HG03159 (cell line): ENCODE data around the gene RPTOR.
"Not testable (repeated sequence)": the region's sequence is repeated elsewhere in the genome, so short reads cannot be mapped to it uniquely, and the experiment has no call there.

ENCODE experiments used
- ATAC-seq: cut with Tn5 transposase; IDR thresholded peaks from one replicate; pipeline ENCODE4 v1.9.1; 2021; ENCODE audit warnings: mild to moderate bottlenecking, moderate library complexity; ENCODE audit not compliant: unreplicated experiment

The RPTOR gene

DNA sequence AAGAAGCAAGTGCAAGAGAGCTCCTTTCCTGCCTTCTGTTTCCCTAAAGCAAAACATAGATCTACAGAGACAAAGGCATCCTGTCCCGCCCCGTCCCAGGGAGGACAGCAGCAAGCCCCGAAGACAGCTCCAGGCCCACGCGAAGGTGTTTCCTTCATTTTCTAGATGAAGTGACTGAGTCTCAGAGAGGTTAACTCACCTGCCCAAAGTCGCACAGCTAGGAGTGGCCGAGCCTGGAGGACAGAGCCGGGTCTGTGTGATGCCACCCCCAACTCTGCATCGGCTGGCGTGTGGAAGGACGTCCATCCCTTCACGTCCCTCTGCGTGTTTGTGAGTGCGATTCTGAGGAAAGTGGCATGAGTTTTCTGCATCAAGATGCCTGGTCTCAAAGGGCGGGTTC, 259.8 kb downstream of the RPTOR start:
- no peak for ATAC-seq

DNA sequence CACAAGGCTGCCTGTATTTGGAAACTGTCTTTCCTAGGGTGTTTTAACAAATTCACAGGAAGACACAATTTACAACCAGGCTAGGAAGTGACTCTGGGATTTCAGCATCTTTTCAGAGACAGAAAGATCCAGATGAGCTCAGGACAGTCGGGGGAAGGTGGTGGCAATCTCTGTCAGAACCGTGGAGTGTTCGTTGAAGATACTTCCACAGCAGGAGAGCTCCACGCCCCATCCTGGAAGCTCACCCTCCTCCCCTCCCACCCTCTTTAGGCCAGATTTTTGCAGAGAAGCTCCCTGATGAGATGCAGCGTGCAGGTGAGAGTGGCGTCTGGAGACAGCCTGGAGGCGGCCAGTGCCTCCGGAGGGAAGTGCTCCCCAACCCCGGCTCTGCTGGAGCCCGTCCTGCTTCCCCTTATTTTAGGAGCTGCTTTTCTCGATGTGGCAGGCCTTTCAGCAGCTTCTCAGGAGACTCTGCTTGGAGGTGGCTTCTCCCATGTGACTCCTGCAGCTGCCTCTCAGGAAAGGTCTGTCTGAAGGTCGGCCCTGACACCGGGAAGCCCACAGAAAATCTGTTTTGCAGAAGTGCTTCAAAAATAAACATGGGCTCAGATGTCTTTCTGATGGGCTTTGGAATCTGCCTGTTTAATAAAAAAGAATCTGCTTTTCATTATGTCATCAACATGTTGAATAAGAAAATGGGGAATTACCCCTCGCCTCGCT, 260.6 kb downstream of the RPTOR start:
- no peak for ATAC-seq

DNA sequence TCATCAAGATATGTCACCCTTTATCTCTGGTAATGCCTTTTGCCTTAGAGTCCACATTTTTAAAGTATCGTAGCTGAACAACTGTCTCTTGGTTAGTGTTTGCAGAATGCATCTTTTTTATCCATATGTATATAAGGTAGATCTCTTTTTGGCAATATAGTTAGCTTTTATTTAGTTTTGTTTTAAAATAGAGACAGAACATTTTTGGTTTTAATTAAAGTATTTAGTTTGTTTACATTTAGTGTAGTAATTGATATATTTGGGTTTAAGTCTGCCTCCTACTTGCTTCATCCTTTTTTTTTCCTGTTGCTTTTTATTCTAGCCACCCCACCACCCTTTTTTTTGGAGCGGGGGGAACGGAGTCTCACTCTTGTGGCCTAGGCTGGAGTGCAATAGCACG, 262.4 kb downstream of the RPTOR start:
- ATAC-seq = no peak

DNA sequence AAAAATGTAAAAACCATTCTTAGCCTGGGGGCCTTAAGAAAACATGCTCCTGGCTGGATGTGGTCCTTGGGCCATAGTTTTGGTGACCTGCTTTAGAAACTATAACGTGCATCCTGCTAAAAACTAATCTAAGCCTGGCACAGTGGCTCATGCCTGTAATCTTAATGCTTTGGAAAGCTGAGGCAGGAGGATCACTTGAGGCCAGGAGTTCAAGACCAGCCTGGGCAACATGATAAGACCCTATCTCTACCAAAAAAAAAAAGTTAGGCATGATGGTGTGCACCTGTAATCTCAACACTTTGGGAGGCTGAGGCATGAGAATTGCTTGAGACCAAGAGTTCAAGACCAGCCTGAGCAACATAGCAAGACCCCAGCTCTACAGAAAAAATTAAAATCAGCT, 263.2 kb downstream of the RPTOR start:
- no peak for ATAC-seq

DNA sequence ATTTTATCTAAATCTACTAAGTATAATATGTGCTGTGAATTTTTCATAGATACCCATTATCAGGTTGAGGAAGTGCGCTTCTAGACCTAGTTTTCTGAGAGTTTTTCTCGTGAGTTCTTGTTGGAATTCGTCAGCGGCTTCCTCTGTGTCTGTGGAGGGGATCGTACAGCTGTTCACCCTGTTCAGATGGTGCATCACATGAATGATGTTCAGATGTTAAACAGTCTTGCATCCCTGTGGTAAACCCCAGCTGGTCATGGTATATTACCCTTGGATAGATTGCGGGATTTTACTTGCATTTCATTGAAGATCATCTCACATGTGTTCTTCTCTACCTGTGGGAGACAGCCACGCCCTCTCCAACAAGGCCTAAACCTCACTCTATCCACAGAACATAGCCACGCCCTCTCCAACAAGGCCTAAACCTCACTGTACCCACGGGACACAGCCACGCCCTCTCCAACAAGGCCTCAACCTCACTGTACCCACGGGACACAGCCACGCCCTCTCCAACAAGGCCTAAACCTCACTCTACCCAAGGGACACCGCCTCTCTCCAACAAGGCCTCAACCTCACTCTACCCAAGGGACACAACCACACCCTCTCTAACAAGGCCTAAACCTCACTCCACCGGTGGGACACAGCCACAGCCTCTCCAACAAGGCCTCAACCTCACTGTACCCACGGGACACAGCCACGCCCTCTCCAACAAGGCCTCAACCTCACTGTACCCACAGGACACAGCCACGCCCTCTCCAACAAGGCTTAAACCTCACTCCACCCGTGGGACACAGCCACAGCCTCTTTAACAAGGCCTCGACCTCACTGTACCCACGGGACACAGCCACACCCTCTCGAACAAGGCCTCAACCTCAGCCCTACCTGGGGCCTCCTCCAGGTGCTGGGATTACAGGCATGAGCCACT, 266.8 kb downstream of the RPTOR start:
- ATAC-seq = no peak

DNA sequence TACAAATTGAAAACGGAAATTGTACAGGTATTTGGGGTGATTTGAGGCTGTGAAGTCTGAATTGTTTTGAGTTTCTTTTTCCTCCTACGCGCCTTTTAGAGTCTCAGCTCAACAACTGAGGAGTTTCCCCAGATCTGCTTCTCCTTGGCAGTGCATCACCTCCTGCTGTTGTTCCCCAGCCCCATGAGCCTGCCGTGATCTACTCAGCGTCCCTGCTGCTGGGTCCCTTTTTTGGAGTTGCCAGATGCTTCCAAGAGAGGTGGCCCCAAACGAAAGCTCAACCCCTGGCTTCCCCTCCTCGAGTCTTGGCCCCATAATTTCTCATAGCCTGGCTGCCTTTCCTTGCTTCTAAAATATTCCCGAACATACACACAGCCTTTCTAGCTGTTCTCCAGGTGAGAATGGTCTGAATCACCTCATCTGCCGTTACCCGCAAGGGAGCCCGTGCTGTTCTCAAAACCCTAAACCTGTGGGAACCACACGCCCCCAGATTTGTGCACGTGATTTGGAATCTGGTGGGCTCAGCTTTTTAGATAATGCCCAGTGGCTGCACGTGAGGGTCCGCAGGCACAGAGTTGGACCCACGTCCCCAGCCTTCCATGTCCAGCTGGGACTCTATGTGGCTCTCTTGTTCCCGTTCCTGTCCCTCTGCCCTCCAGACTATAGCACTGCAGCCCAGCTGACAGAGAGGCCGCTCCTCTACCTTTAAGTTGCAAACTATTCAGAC, 267.9 kb downstream of the RPTOR start:
- ATAC-seq = no peak

DNA sequence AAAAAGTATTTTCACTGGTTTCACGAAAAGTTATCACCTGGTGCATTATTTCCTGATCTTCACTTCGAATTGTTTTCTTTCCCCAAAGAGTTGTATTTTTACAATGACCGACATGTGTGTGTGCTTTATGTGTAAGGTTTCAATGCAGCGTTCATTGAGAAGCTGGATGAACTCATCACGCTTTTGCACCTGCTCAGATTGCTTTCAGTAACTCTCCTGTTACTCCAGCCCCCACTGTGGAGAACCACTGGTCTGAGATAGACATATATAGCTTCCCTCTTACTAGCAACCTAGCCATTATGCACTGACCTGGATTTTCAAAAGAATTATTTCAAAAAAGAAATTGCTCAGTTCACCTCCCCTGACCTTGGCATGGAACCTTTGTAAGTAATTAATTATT, 268.7 kb downstream of the RPTOR start:
- ATAC-seq = no peak

DNA sequence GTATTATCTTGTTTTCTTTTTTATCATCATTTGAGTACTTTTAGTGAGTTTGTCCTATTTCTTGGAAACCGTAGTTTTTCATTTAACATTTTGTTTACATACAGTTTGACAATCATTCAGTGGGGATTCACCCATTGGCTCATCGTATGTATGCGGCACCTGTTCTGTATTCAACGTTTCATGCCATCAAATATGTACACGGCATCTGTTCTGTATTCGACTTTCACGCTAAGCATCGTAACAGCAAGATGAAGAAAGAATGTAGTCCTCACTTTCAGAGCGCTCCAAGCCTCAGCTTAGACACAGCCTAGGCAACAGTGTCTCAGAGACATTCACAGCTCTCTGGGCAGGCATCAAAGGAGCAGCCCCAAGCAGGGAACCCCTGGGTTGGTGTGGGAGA, 269.9 kb downstream of the RPTOR start:
- no peak for ATAC-seq

DNA sequence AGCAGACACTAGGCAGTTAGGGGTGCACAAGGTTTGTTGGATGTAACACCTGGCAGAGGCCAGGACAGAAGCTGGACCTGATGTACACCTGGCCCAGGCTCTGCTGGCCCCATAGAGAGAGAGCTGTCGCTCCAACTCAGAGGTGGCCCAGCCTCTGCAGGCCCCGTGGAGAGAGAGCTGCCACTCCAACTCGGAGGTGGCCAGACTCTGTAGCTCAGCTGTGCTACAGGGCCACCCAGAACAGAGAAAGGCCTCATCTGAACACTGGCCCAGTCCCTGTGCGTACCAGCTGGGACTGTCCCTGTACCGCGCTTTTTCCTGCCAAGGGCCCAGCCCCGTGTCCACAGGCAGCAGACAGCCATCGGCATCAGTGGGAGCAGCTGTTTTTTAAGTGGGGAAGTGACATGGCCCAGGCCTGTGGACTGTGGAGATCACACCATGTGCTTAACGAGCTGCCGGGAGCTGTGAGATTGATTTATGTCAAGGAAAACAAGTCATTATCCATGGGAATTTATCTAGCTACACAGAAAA, 270.6 kb downstream of the RPTOR start:
- no peak for ATAC-seq

DNA sequence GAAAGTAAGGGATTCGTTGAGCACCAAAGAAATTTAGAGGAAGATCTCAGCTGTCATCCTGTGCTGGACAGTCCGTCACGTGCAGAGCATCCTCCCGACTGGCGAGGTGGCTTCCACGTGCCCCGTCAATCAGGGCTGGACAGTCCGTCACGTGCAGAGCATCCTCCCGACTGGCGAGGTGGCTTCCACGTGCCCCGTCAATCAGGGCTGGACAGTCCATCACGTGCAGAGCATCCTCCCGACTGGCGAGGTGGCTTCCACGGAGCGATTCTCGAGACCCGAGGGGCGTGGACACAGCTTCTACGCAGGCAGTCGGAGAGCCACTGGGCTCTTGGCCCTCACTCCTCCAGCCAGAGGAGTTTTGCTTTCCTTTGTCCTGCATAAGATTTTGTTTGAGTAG, 271.1 kb downstream of the RPTOR start:
- ATAC-seq = not testable (repeated sequence)

DNA sequence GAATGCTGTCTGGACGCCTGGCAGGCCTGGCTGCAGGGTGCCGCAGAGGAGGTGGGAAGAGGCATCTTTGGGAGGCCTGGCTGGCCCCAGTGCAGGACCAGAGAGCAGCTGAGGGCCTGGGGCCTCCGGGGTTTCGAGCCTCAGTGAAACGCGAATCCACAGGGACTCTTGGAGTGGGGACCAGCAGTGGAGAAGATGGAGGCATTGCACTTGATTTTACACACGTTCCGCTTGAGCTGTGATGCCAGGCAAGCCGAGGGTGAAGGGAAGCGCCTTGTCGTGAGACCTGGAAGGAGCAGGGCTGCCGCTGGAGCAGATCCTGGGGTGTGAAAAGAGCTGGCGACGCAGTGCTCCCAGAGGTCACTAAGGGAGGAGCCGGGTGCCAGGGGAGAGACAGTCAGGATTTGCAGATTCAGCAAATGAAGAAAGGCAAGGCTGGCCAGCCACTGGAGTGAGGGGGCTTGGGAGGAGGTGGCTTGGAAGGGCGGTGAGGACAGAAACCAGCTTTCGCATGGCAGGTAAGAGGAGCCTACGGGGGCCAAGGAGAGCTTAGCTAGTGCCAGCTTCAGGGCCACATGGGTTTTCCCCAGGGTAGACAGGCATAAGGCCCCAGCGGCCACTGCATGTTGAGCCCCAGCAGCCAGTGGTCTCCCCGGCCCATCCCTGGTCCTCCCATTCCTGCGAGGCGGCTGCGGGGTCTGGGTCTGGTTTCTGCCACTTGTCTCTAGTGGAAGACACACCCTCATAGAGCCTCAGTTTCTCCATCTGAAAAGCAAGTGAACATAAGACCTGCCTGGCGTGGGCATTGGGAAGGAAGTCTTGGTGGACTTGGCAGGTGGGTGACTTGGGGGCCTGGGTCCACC, 271.8 kb downstream of the RPTOR start:
- no peak for ATAC-seq

DNA sequence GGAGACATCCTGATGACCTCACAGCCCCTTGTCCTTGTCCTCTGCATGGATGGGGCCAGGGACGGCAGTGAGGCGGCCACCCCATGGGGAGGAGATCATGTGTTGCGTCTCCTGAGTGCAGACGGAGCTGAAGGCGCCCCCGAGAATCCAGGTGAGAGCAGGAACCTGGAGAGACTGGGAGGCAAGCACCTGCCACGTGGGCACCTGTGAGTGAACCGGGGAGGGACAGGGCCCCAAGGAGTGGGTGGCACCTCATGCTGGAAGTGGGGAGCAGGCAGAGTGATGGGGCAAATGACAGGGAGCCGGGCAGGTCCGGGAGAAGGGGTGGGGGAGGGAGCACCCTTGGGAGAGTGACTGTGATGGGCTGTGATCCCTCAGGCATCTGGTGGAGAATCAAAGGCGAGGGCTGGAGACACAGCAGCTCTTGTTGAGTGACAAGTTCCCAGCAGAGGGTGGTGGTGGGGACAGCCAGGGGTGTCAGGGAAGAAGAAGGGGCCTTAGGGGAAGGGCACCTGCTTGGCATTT, 272.7 kb downstream of the RPTOR start:
- no peak for ATAC-seq

DNA sequence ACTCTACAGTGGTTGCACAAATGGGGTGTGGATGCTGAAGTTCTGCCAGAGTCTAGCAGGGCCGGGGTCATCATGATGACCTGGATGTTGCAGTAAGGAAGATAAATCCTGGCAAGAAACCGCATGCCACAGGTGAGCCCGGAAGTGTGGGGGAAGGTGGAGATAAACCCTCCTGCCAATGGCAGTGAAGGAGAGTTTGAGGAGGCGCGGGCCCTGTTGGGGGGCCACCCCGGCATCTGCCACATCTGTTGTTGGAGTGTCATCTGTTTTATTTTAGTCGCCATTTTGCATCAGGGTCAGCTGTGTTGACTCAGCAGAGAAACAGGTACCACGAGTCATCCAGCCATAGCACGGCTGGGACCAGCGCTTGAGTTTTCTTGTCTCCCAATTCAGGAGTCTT, 273.2 kb downstream of the RPTOR start:
- ATAC-seq = no peak

DNA sequence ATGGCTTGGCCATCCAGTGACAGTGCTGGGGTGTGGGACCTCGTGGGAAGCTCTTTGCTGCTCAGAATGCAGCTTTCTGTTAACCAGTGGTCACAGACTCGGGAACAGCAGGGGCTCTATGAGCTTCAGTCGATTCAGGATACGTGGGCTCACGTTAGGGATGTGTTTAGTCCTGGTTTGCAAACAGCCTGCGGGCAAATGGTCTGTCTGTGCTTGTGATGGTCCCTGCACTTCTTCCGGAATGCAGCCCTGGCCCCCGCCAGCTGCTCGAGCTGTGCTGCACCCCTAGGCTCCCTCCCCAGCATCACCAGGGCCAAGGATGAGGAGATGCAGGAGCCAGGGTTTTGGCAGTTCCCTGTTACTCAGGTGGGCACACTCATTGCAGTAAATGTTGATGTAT, 274.2 kb downstream of the RPTOR start:
- ATAC-seq = no peak

DNA sequence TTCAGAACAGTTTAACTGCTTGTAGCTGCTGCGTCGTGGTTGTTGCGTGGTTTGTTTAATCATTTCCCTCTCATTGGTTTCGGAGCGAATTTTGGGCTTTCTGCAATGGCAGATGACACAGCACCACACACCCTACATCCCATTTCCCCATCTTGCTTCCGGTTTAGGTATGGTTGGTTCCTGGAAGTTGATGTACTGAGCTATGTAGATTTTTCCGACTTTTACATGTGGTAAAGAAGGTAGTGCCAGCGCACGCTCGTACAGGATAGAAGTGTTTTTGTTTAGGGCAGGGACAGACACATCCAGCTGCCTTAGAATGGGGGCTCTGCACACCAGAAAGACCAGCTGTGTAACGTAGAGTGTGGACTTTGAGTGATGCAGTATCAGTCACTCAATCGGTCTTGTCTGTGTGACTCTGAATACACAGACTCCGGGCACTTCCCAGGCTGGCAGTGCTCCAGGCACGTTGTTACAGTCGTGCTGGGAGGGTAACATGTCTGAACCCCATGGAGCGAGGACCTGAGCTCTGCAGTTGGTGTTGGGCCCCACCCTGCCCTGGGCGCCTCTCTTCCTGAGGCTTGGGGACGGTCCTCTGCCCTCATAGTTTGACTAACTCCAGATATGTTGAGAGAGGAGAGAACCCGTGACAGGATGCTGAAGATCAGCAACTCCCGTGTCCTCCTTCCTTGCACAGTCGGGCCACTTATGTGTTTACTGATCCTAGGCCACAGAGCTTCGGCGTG, 275.0 kb downstream of the RPTOR start:
- ATAC-seq = no peak

DNA sequence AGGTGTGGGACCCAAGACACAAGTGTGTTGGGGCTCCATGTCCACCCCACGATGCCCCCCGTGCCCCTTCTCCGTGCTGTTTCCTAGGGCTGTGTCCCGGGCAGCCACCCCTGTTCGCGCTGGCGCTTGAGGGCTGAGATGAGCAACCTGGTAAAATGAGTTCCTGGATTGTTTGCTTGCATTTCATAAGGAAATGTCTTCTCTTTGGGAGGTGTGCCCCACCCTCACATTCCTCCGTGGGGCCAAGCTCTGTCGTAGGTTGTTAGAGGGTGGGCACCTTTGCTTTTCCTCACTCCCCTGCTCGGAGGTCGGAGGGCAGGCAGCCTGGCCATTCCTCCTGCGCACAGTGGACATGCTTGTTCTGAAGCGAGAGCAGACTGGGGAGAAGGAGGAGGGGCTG, 275.7 kb downstream of the RPTOR start:
- no peak for ATAC-seq

DNA sequence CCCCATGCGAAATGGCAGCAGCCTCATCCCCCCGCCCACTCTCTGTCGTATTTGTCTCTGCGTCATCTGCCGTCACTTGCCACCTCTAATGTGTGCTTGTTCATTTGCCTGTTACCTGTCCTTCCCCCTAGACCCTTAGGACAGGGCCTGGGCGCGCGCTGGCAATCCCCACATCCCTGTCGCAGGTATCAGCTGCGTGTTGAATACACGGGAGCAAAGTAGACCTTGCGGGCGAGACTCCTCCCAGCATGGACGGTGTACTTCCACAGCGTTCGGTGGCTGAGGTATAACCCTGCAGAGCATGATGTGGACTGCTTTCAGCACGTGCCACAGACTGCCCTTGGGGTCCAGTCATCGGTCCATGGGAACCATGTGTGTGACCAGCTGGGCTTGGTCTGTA, 276.9 kb downstream of the RPTOR start:
- no peak for ATAC-seq

DNA sequence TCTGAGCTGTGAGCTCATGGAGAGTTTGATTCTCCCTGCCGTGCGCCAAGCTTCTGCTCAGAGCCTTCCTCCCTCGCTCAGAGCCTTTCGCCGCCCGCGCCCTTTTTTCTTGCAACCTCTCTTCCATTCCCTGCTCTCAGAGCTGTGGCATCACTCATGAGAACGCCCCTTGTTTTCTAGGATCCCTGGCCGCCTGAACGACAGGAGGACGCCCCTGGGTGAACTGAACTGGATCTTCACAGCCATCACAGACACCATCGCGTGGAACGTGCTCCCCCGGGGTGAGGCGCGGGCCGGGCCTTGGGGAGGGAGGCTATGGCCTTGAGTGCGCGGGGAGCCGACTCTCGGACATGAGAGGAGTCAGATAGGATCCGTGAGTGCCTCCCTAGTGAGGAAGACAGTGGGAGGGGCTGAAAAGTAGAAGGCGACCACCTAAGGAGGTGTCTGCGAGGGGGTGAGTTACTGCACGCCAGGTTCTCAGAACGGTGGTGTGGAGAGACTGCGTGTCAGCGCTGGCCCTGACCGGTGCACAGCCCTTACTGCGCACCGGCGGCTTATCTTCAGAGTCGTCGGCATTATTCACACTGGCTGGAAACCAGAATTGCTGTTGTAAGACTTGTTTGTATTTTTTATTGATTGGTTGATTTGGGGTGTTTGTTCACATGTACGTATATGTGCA, 277.5 kb downstream of the RPTOR start:
- no peak for ATAC-seq
